GM10266 (cell line): Measurements from ENCODE around the gene BAG1.
A peak's percentile ranks its signal among the peaks of the same experiment; 100 is the strongest.

Source experiments
- DNase-seq: peaks from one replicate; pipeline ENCODE4 v3.0.0; 2012; ENCODE audit errors: extremely low spot score
- TF ChIP-seq, protein P1 (sequence below): IDR thresholded peaks from 2 replicates; pipeline ENCODE4 v1.5.1; 2012; ENCODE audit warnings: mild to moderate bottlenecking, low read depth; ENCODE audit not compliant: control insufficient read depth, insufficient read depth; ENCODE audit errors: missing control alignments

The BAG1 gene

GRCh38 chr9:33264473-33265177 lies at the start of gene BAG1, which contains the start of gene CHMP5:
TSS of gene BAG1 (minus strand) at chr9:33264708.
TSS of gene CHMP5 (plus strand) at chr9:33265049. CDS start at chr9:33265079, 30 bp downstream.
- TF ChIP-seq, protein P1, sequence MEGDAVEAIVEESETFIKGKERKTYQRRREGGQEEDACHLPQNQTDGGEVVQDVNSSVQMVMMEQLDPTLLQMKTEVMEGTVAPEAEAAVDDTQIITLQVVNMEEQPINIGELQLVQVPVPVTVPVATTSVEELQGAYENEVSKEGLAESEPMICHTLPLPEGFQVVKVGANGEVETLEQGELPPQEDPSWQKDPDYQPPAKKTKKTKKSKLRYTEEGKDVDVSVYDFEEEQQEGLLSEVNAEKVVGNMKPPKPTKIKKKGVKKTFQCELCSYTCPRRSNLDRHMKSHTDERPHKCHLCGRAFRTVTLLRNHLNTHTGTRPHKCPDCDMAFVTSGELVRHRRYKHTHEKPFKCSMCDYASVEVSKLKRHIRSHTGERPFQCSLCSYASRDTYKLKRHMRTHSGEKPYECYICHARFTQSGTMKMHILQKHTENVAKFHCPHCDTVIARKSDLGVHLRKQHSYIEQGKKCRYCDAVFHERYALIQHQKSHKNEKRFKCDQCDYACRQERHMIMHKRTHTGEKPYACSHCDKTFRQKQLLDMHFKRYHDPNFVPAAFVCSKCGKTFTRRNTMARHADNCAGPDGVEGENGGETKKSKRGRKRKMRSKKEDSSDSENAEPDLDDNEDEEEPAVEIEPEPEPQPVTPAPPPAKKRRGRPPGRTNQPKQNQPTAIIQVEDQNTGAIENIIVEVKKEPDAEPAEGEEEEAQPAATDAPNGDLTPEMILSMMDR, result no peak

DNA sequence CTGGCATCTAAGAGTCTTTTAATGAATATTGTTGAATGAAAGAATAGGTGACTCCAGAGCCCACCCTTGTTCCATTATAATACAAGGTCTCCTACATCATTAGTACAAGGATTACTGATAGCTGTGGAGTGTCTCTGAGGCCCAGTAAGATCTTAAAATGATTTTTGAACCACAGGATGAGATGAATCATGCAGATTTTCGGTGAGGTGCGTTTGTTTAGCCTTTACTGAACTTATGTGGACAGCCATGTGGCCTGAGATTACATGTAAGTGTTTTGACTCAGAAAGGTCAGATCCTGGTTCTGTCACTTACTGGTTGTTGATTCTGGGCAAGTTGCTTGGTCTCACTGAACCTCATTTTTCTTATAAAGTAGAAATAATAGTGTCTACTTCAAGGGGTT lies 47.4 kb upstream of the BAG1 start:
- DNase-seq, result no peak
- TF ChIP-seq, protein P1, result no peak

More at GRCh38 chr9:33264473-33265177, at the start of gene BAG1, which contains the start of gene CHMP5:
- DNase-seq, result peak; percentile 98

GRCh38 chr9:33310748-33311147 lies 46.2 kb upstream of the BAG1 start:
- TF ChIP-seq, protein P1, result no peak
- DNase-seq, result no peak

GRCh38 chr9:33309903-33310302 lies 45.4 kb upstream of the BAG1 start:
- no peak for DNase-seq
- TF ChIP-seq, protein P1, result no peak

DNA sequence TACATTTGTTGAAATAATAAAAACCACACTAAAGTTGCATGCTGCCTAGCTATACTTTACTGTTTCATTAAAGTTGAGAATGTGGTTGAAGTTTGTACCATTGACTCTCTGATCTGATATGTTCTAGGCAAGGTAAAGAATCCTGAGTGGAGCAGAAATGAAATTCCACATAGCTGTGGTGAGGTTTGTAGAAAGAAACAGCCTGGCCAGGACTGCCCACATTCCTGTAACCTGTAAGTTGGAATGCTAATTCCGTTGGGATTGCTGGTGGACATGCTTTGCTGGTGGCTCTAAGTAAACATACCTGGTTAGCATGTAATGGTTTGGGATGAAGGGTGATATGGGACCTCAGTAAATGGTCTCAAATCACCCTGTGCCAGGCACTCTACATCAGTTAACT lies 42.6 kb upstream of the BAG1 start:
- TF ChIP-seq, protein P1, result no peak
- DNase-seq, result no peak

DNA sequence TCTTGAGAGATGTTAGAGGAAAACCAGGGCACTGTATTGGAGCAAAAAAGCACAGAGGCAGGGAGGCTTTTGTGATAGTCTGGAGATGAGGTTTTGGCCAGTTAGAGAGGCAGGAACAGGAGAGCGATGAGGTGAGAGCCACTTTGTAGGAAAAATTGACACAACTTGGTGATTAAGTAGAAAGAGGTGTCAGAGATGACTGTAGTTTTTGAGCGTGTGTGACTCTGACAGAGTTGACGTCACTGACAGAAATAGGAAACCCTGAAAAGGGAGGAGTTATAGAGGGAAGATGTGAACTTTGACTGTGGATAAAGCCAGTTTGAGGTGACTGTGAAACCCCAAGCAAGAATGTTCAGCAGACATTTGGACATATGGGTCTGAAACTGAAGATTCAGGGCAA lies 41.5 kb upstream of the BAG1 start:
- no peak for DNase-seq
- TF ChIP-seq, protein P1, result no peak

GRCh38 chr9:33304362-33304761 lies 39.9 kb upstream of the BAG1 start:
- DNase-seq, result peak; percentile 9
- TF ChIP-seq, protein P1, result no peak
